Skeletal muscle satellite cell (primary cell): Measurements from ENCODE around the gene BAIAP2. TPM values are rescaled to one million over a fixed set of nuclear protein-coding genes. Genes with fewer than 3 reads are reported as not detected.

Experiments used
- H3K27me3 ChIP-seq: 2 replicates; pipeline ENCODE4 v1.7.0; 2013; ENCODE audit warnings: low read length; ENCODE audit not compliant: control insufficient read depth, insufficient read depth
- H3K36me3 ChIP-seq: 2 replicates; pipeline ENCODE4 v1.7.0; 2013; ENCODE audit warnings: mild to moderate bottlenecking, control low read depth, low read length; ENCODE audit not compliant: insufficient read depth
- H3K4me1 ChIP-seq: 2 replicates; pipeline ENCODE4 v1.7.0; 2013; ENCODE audit warnings: low read length; ENCODE audit not compliant: control insufficient read depth, insufficient read depth
- H3K4me2 ChIP-seq: 2 replicates; pipeline ENCODE4 v1.7.0; 2013; ENCODE audit warnings: mild to moderate bottlenecking, low read length
- H3K4me3 ChIP-seq: 2 replicates; pipeline ENCODE4 v1.7.0; 2013; ENCODE audit warnings: low read length
- H3K9ac ChIP-seq: 2 replicates; pipeline ENCODE4 v1.7.0; 2013; ENCODE audit warnings: mild to moderate bottlenecking, low read depth, low read length, moderate library complexity
- H3K9me3 ChIP-seq: replicated peaks from 2 replicates; pipeline ENCODE4 v1.7.0; 2013; ENCODE audit warnings: mild to moderate bottlenecking, control low read depth, low read length
- total RNA-seq: library from RNA; depleted of rRNA; stranded (reverse); fragments of >200 nt; gene quantifications from 2 replicates; pipeline ENCODE4 v1.2.3, GENCODE V29; 2012; rRNA removed

Gene BAIAP2, protein sequence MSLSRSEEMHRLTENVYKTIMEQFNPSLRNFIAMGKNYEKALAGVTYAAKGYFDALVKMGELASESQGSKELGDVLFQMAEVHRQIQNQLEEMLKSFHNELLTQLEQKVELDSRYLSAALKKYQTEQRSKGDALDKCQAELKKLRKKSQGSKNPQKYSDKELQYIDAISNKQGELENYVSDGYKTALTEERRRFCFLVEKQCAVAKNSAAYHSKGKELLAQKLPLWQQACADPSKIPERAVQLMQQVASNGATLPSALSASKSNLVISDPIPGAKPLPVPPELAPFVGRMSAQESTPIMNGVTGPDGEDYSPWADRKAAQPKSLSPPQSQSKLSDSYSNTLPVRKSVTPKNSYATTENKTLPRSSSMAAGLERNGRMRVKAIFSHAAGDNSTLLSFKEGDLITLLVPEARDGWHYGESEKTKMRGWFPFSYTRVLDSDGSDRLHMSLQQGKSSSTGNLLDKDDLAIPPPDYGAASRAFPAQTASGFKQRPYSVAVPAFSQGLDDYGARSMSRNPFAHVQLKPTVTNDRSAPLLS
- 25.8 and 35.5 TPM in 2 replicates for total RNA-seq

DNA sequence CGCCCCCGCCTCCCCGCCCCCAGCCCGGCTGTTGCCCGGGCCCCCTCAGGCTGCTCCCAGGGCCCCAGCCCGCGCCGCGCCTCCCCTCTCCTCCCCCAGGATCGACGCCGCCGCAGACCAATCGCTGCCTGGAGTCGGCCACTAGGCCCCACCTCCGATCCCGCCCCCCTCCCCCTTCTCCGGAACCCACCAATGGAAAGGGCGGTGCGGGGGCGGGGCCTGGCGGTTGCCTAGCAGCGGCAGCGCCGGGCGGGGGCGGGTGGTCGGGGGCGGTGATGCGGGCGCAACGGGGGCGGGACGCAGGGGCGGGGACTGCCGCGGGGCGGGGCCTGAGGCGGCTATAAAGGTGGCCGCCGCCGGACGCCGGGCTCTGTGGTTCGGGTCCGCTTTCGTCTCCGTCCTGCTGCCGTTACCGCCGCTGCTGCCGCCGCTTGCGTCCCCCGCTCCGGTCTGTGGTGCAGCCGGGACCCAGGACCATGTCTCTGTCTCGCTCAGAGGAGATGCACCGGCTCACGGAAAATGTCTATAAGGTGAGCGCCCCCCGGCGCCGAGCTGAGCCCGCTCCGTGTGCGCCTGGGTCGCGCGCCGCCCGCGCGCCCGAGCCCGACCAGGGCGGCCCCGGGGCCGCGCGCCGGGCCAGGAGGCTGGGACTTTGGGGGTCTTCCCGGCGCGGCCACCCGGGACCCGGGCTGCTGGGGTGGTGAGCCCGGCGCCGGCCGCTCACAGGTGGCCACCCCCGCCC is at the start of gene BAIAP2:
TSS of gene BAIAP2 (plus strand) at position 373 of the 742 bp plus-strand sequence. CDS start at position 477, 104 bp downstream.
- peak within 1 kb of the TSS; percentile 96 for H3K4me2 ChIP-seq
- H3K9me3 ChIP-seq, result no peaks in the 10 kb centered on the region
- no peaks in the 10 kb centered on the region for H3K36me3 ChIP-seq
- peak within 1 kb of the TSS; percentile 78 for H3K9ac ChIP-seq
- peaks cover 45% of the 10 kb centered on the region for H3K4me1 ChIP-seq
- H3K27me3 ChIP-seq, result no peaks in the 10 kb centered on the region
- H3K4me3 ChIP-seq, result peak within 1 kb of the TSS; percentile 96

DNA sequence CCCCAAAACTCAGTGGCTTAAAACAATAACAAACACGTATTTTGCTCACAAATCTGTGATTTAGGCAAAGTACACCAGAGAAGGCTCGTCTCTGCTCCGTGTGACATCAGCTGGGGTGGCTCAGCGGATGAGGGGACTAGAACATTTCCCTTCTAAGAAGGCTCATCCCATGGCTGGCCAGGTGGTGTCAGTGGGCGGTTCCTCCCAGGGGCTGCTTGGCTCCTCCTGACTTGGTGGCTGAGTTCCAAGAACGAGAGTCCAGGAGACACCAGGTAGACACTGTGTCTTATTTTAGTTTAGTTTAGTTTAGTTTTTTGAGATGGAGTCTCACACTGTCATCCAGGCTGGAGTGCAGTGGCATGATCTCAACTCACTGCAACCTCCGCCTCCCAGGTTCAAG is 48.9 kb upstream of the BAIAP2 start:
- H3K27me3 ChIP-seq, result no peaks in the 10 kb centered on the region
- no peak overlapping the region for H3K4me3 ChIP-seq
- H3K4me2 ChIP-seq, result no peak overlapping the region
- H3K9me3 ChIP-seq, result no peaks in the 10 kb centered on the region
- no peak overlapping the region for H3K9ac ChIP-seq
- H3K36me3 ChIP-seq, result no peaks in the 10 kb centered on the region
- H3K4me1 ChIP-seq, result peaks cover 27% of the 10 kb centered on the region

DNA sequence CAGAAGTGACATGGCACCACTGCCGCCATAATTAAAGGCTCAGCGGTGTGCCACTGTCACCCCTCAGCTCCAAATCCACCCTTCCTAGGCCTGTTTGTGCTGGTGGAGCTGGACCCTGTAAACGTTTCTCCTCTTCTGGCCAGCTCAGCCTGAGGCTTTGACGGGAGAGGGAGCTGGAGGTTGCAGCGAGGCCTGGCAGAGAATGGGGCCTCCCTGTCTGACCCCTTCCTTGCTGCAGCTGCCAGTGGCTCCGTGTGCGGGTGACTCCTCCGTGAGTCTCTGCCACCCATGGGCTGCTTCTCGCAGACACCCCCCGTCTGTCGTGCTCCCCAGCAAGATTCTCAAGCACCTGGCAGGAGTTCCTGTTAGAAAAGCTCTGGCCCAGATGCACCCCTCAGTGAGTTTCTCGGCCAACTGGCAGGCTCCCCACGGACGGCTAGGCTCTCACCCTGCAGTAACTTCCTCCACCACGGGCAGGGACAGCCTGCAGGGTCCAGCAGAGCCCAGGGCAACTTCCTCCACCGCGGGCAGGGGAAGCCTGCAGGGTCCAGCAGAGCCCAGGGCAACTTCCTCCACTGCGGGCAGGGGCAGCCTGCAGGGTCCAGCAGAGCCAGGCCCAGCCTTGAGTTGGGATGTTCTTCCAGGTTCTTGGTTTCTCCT is 48.0 kb upstream of the BAIAP2 start:
- H3K36me3 ChIP-seq, result no peaks in the 10 kb centered on the region
- H3K9me3 ChIP-seq, result no peaks in the 10 kb centered on the region
- H3K4me2 ChIP-seq, result no peak overlapping the region
- peaks cover 27% of the 10 kb centered on the region for H3K4me1 ChIP-seq
- H3K27me3 ChIP-seq, result no peaks in the 10 kb centered on the region
- no peak overlapping the region for H3K9ac ChIP-seq
- H3K4me3 ChIP-seq, result no peak overlapping the region

DNA sequence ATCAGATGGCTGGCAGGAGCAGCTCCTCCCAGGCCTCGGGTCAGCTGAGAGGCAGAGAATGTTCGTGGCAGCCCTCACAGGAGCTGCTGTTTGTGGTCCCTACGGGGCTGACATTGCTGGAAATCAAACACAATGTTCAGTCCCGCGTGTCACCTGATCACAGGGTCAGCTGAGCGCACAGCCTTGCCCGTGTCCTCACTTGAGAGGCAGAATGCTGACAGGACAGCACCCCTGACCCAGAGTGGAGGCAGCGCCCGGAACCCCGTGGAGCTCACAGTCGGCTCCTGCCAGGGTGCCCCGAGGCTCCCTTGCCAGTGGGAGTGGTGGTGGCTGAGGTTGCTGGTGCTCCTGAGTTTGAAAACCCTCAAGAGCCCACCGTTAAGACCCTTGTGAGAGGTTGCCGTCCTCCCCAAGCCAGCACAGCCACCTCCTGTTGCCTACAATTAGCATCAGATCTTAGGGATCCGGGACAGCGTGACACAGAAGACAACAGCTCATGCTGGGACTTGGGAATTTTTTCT is 47.0 kb upstream of the BAIAP2 start:
- no peak overlapping the region for H3K4me2 ChIP-seq
- H3K4me1 ChIP-seq, result peaks cover 31% of the 10 kb centered on the region
- no peak overlapping the region for H3K9ac ChIP-seq
- H3K9me3 ChIP-seq, result no peaks in the 10 kb centered on the region
- no peaks in the 10 kb centered on the region for H3K27me3 ChIP-seq
- no peaks in the 10 kb centered on the region for H3K36me3 ChIP-seq
- no peak overlapping the region for H3K4me3 ChIP-seq

DNA sequence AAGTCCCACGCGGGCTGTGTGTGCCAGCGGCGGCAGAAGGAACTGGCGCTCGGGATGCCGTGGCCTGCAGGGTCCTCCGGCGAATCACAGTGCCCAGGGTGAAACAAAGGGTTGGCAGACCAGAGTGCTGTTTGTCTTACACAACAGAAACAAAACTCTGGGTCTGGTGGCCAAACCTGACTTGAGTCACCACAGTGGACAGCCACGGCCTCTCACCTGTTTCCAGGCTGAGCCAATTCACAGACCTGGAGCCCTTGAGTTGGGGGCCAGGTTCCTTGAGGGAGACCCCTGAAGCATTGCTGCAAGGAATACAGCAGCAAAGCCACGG is 45.4 kb upstream of the BAIAP2 start:
- Histone ChIP-seq H3K27me3 (no peaks in the 10 kb centered on the region), H3K9ac (no peak overlapping the region), H3K36me3 (no peaks in the 10 kb centered on the region), H3K4me3 (no peak overlapping the region), H3K4me2 (no peak overlapping the region), H3K9me3 (no peaks in the 10 kb centered on the region), H3K4me1 (peaks cover 31% of the 10 kb centered on the region)

DNA sequence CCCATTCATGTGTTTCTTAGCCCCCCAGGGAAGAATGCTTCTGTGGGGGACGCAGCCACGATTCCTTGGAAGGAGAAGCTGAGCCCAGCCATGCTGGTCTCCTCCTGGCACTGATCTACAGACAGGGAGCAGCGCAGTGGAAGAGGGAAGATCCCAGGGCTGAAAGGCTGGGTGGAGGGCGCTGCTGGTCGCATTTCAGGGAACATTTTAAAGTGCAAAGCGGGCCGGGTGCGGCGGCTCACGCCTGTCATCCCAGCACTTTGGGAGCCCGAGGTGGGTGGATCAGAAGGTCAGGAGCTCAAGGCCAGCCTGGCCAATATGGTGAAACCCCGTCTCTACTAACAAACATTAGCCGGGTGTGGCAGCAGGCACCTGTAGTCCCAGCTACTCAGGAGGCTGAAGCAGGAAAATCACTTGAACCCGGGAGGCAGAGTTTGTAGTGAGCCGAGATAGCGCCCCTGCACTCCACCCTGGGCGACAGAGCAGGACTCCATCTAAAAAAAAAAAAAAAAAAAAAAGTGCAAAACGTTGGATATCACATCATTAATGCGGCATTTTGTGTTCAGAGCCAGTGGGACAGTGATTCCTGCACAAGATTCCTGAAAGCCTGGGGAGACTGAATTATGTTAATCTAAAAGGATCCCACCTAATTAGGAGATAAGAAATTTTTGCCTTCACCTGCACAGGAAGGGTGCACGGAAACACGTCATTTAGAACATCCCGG is 43.9 kb upstream of the BAIAP2 start:
- Histone ChIP-seq H3K27me3 (no peaks in the 10 kb centered on the region), H3K36me3 (peaks cover 7% of the 10 kb centered on the region), H3K9me3 (no peaks in the 10 kb centered on the region), H3K4me2 (peak overlapping the region; percentile 99), H3K9ac (peak overlapping the region; percentile 98), H3K4me3 (peak overlapping the region; percentile 94), H3K4me1 (peaks cover 25% of the 10 kb centered on the region)

DNA sequence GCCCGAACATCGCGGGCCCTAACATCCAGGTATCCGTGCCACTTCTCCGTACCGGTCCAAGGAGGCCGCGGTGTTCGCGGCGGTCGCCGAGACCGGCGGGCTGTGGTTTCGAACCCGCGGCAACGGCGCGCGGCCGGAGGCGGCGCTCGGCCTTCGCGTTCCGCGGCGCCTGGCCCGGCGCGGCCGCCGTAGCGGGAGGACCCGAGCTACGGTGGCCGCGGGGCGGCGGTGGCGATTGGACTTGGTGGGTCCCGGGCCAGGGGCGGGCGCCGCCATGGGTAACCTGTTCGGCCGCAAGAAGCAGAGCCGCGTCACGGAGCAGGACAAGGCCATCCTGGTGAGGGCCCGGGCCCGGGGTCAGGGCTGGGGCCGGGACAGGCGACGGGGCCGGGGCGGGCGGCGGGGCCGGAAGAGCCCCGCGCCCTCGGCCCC is 43.3 kb upstream of the BAIAP2 start, which contains the start of gene CHMP6:
TSS of gene CHMP6 (plus strand) at position 197 of the 432 bp plus-strand sequence. CDS start at position 275, 78 bp downstream.
- H3K4me3 ChIP-seq, result peak within 1 kb of the TSS; percentile 94
- peak within 1 kb of the TSS; percentile 98 for H3K9ac ChIP-seq
- peaks cover 13% of the 10 kb centered on the region for H3K36me3 ChIP-seq
- peaks cover 25% of the 10 kb centered on the region for H3K4me1 ChIP-seq
- H3K4me2 ChIP-seq, result peak within 1 kb of the TSS; percentile 99
- no peaks in the 10 kb centered on the region for H3K9me3 ChIP-seq
- no peaks in the 10 kb centered on the region for H3K27me3 ChIP-seq

DNA sequence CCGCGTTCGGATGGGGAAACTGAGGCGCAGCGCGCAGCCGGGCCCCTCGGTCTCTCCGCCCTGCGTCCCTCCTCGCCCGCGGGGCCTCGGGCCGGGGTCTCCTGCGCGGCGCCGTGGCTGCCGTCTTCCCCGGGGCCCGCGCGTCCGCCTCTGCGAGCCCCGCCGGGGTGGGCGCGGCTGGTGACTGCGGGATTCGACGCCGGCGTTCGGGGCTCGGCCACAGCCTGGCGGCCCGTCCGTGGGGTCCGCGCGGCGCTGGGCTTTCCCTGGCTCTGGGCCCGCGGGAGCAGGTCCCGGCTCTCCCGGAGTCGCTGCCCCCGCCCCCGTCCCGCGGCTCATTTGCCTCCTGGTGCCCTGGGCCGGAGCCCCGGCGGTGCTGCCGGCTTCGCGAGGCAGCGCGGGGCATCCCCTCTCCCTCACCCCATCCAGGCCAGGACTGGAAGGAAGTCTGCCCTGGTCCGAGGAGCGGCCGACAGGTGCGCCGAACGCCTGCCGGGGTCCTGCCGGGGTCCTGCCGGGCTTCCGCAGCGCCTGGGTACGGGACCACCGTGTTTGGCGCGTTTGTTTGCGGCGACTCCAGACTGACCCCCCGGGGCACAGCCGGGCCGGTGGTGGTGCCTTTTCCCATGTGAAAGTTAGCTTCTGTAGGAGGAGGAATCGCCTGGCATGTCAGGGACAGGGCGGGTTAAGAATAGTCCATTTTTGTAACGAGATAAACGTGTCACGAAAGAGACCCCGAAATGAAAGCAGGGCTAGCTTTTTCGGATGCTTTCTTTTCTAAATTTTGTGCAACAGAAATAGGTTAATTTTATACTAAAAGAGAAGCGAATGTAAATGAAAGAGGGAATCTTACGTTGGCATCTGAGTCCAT is 42.6 kb upstream of the BAIAP2 start:
- Histone ChIP-seq H3K36me3 (peaks cover 19% of the 10 kb centered on the region), H3K4me2 (peak overlapping the region; percentile 99), H3K9me3 (no peaks in the 10 kb centered on the region), H3K9ac (peak overlapping the region; percentile 98), H3K27me3 (no peaks in the 10 kb centered on the region), H3K4me3 (peak overlapping the region; percentile 94), H3K4me1 (peaks cover 19% of the 10 kb centered on the region)

DNA sequence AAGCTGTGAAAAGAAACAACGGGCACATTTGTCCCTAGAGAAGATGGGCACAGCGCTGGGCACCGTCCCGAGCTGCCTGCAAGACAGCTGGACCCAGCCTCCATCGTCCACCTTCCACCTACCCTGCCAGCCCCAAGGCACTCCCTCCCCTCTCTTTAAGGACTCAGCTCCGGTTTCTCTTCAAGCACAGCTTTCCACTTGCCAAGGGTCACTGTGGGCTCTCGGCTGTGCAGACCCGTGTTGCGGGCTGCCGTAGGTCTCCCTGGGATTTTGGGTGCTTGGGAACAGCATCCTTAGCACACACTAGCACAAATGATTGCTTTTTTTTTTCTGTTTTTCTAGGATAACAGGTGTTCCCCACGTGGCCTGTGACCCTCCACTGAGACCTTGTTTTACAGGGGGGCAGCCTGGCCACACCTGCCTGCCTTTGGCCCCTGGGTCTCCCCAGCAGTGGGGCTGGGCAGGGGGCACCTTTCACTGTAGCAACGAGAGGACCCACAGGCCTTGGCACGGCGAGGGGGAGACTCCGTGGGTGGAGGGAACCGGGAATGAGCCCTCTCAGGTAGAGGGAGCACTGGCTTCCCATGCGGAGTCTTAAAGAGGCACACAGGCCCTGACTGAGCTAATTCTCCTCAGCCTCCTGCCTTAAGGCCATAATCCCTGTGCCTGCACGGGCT is 41.9 kb upstream of the BAIAP2 start:
- Histone ChIP-seq H3K27me3 (no peaks in the 10 kb centered on the region), H3K4me1 (peaks cover 19% of the 10 kb centered on the region), H3K36me3 (peaks cover 26% of the 10 kb centered on the region), H3K4me3 (peak overlapping the region; percentile 94), H3K9me3 (no peaks in the 10 kb centered on the region), H3K4me2 (peak overlapping the region; percentile 99), H3K9ac (peak overlapping the region; percentile 98)
